DND-41 (cell line): ENCODE results near the gene RASSF8.

Experiments
- CTCF ChIP-seq: IDR thresholded peaks from 2 replicates; pipeline ENCODE4 v1.5.1; 2012; ENCODE audit warnings: borderline replicate concordance, low read length, moderate library complexity, mild to moderate bottlenecking; ENCODE audit not compliant: poor library complexity, severe bottlenecking; ENCODE audit errors: extremely low read depth
- EZH2 ChIP-seq: IDR thresholded peaks from 3 replicates; pipeline ENCODE4 v1.6.1; 2012; ENCODE audit warnings: borderline replicate concordance, low read depth, mild to moderate bottlenecking, moderate library complexity, low read length, inconsistent platforms; ENCODE audit not compliant: severe bottlenecking

GRCh38 chr12:26101350-26101734 is 142.9 kb downstream of the RASSF8 start:
- TF ChIP-seq CTCF (no peak), EZH2 (no peak)
